Activated T-cell treated with anti-CD3 and anti-CD28 coated beads, Interleukin-2, amount 50 U/mL, for 4 hours (primary cell): Measurements from ENCODE around the gene DET1. TPM values are rescaled to one million over a fixed set of nuclear protein-coding genes. Genes with fewer than 3 reads are reported as not detected.
"Not testable (repeated sequence)": the region's sequence is repeated elsewhere in the genome, so short reads cannot be mapped to it uniquely, and the experiment has no call there.

Experiments
- ATAC-seq, 2 donors: fragments of 200-7000 bp; cut with Tn5 transposase; one replicate each; pipeline ENCODE4 v1.10.0; 2021
- DNase-seq: peaks from one replicate; pipeline ENCODE4 v3.0.0-alpha.2; 2020
- H3K27me3 Mint-ChIP-seq: one replicate; pipeline ENCODE4 v1.8.0; 2021; ENCODE audit warnings: low read depth, mixed read lengths
- H3K36me3 Mint-ChIP-seq: one replicate; pipeline ENCODE4 v1.8.0; 2022; ENCODE audit warnings: mixed read lengths; ENCODE audit not compliant: insufficient read depth
- H3K4me1 Mint-ChIP-seq: one replicate; pipeline ENCODE4 v1.8.0; 2021; ENCODE audit warnings: low read depth, mixed read lengths
- H3K4me3 Mint-ChIP-seq: one replicate; pipeline ENCODE4 v1.8.0; 2021; ENCODE audit warnings: mild to moderate bottlenecking, moderate library complexity, mixed read lengths
- H3K9me3 Mint-ChIP-seq: one replicate; pipeline ENCODE4 v1.8.0; 2021; ENCODE audit warnings: mixed read lengths
- total RNA-seq, 3 donors: library from RNA; stranded (reverse); gene quantifications; one replicate each; pipeline ENCODE4 v1.2.1, GENCODE V29; 2021

The DET1 gene
- total RNA-seq, 3 donors from 2014 or later: 0.87 to 1.0 (median 0.98) TPM

- not testable (repeated sequence) for H3K27me3 Mint-ChIP-seq, DNase-seq, H3K4me1 Mint-ChIP-seq, H3K9me3 Mint-ChIP-seq, H3K4me3 Mint-ChIP-seq, ATAC-seq
- peaks cover 20% of the 10 kb centered on the region for H3K36me3 Mint-ChIP-seq
Measured at GRCh38 chr15:88473661-88474293, 72.7 kb downstream of the DET1 start.

GRCh38 chr15:88472225-88472624, 74.3 kb downstream of the DET1 start:
- DNase-seq: no peak
- peaks cover 18% of the 10 kb centered on the region for H3K36me3 Mint-ChIP-seq
- no peak overlapping the region for H3K4me3 Mint-ChIP-seq
- no peaks in the 10 kb centered on the region for H3K27me3 Mint-ChIP-seq
- H3K4me1 Mint-ChIP-seq: peaks cover 14% of the 10 kb centered on the region
- no peaks in the 10 kb centered on the region for H3K9me3 Mint-ChIP-seq
- ATAC-seq: no peak

GRCh38 chr15:88470625-88471372, 75.7 kb downstream of the DET1 start:
- no peaks in the 10 kb centered on the region for H3K27me3 Mint-ChIP-seq
- H3K9me3 Mint-ChIP-seq: no peaks in the 10 kb centered on the region
- no peak overlapping the region for H3K4me3 Mint-ChIP-seq
- no peak for DNase-seq
- ATAC-seq: no peak
- H3K36me3 Mint-ChIP-seq: peaks cover 15% of the 10 kb centered on the region
- peaks cover 25% of the 10 kb centered on the region for H3K4me1 Mint-ChIP-seq

- no peak for ATAC-seq
Measured at GRCh38 chr15:88469321-88469720, 77.2 kb downstream of the DET1 start.

GRCh38 chr15:88468721-88469120, 77.8 kb downstream of the DET1 start:
- peaks cover 31% of the 10 kb centered on the region for H3K4me1 Mint-ChIP-seq
- not testable (repeated sequence) for H3K9me3 Mint-ChIP-seq, ATAC-seq, DNase-seq, H3K27me3 Mint-ChIP-seq
- peak overlapping the region; percentile 92 for H3K4me3 Mint-ChIP-seq
- peaks cover 19% of the 10 kb centered on the region for H3K36me3 Mint-ChIP-seq

More at GRCh38 chr15:88469321-88469720, 77.2 kb downstream of the DET1 start:
- Mint-ChIP-seq H3K4me1 (peaks cover 31% of the 10 kb centered on the region), H3K4me3 (no peak overlapping the region), H3K27me3 (no peaks in the 10 kb centered on the region), H3K9me3 (no peaks in the 10 kb centered on the region), H3K36me3 (peaks cover 19% of the 10 kb centered on the region)
- no peak for DNase-seq

- Mint-ChIP-seq H3K4me1 (peaks cover 31% of the 10 kb centered on the region), H3K27me3 (no peaks in the 10 kb centered on the region), H3K4me3 (peak overlapping the region; percentile 92), H3K36me3 (peaks cover 23% of the 10 kb centered on the region), H3K9me3 (no peaks in the 10 kb centered on the region)
- DNase-seq (no peak), ATAC-seq (peak in 1 of 2 donors; percentile 5)
Measured at GRCh38 chr15:88467935-88468528, 78.4 kb downstream of the DET1 start.

GRCh38 chr15:88467073-88467934, 79.2 kb downstream of the DET1 start, which contains the start of the genes MRPL46 and MRPS11:
TSS of gene MRPL46 (minus strand) at chr15:88467388. CDS start at chr15:88467377, 11 bp downstream.
TSS of gene MRPS11 (plus strand) at chr15:88467708. CDS start at chr15:88467718, 10 bp downstream.
- no peaks in the 10 kb centered on the region for H3K27me3 Mint-ChIP-seq
- peaks cover 31% of the 10 kb centered on the region for H3K4me1 Mint-ChIP-seq
- H3K9me3 Mint-ChIP-seq: no peaks in the 10 kb centered on the region
- DNase-seq (peak; percentile 86), ATAC-seq (peak; percentile 86 to 90)
- H3K36me3 Mint-ChIP-seq: peaks cover 25% of the 10 kb centered on the region
- H3K4me3 Mint-ChIP-seq: peak within 1 kb of the TSS; percentile 92

- H3K36me3 Mint-ChIP-seq: peaks cover 23% of the 10 kb centered on the region
- DNase-seq (no peak), ATAC-seq (peak; percentile 17 to 35)
- H3K4me1 Mint-ChIP-seq: peaks cover 26% of the 10 kb centered on the region
- no peaks in the 10 kb centered on the region for H3K27me3 Mint-ChIP-seq
- peak overlapping the region; percentile 92 for H3K4me3 Mint-ChIP-seq
- H3K9me3 Mint-ChIP-seq: no peaks in the 10 kb centered on the region
Measured at GRCh38 chr15:88465633-88466224, 80.8 kb downstream of the DET1 start.

- Mint-ChIP-seq H3K4me1 (peaks cover 26% of the 10 kb centered on the region), H3K36me3 (peaks cover 30% of the 10 kb centered on the region), H3K9me3 (no peaks in the 10 kb centered on the region), H3K4me3 (no peak overlapping the region), H3K27me3 (no peaks in the 10 kb centered on the region)
- ATAC-seq: no peak
- no peak for DNase-seq
Measured at GRCh38 chr15:88463870-88464532, 82.5 kb downstream of the DET1 start.

Other genes with a start within 250 kb of the DET1 start
- 10 to 100 TPM; 50.0 to 56.3 (median 51.4) TPM for gene MRPL46, start 79.3 kb downstream of the DET1 start, total RNA-seq
- gene MRPS11, start 79.0 kb downstream of the DET1 start, total RNA-seq: 10 to 100 TPM; 61.3 to 73.4 (median 67.2) TPM
- gene AEN, start 74.7 kb upstream of the DET1 start, total RNA-seq: 100 to 1,000 TPM; 103 to 141 (median 140) TPM
- 10 to 100 TPM; 26.8 to 37.8 (median 27.7) TPM for gene ISG20, start 92.3 kb upstream of the DET1 start, total RNA-seq